PFSK-1 (cell line): ENCODE results near the gene MUC2.

Experiments used
- FOXP2 ChIP-seq: optimal IDR thresholded peaks from 2 replicates; pipeline ENCODE3; 2011; ENCODE audit warnings: borderline replicate concordance, control low read depth, inconsistent platforms; ENCODE audit not compliant: insufficient read depth; ENCODE audit errors: extremely low read length, extremely low read depth
- POLR2AphosphoS5 ChIP-seq: IDR thresholded peaks from 2 replicates; pipeline ENCODE4 v1.6.1; 2012; ENCODE audit warnings: low read depth, mild to moderate bottlenecking, control low read depth, low read length, moderate library complexity
- REST ChIP-seq, 2 experiments: IDR thresholded peaks; 2 replicates each; pipeline versions ENCODE4 v1.6.1 to v1.8.0; 2011 to 2012; ENCODE audit warnings: low read depth in 2 of 2, low read length in 2 of 2, control low read depth in 1 of 2, inconsistent platforms in 1 of 2, mild to moderate bottlenecking in 1 of 2, moderate library complexity in 1 of 2; ENCODE audit not compliant: insufficient read depth in 1 of 2
- SIN3A ChIP-seq: IDR thresholded peaks from 2 replicates; pipeline ENCODE4 v1.6.1; 2012; ENCODE audit warnings: mild to moderate bottlenecking, low read length, moderate library complexity, borderline replicate concordance; ENCODE audit not compliant: insufficient read depth
- TAF1 ChIP-seq: IDR thresholded peaks from 2 replicates; pipeline ENCODE4 v1.6.1; 2012; ENCODE audit warnings: low read length, control low read depth, borderline replicate concordance; ENCODE audit not compliant: insufficient read depth

MUC2 gene

DNA sequence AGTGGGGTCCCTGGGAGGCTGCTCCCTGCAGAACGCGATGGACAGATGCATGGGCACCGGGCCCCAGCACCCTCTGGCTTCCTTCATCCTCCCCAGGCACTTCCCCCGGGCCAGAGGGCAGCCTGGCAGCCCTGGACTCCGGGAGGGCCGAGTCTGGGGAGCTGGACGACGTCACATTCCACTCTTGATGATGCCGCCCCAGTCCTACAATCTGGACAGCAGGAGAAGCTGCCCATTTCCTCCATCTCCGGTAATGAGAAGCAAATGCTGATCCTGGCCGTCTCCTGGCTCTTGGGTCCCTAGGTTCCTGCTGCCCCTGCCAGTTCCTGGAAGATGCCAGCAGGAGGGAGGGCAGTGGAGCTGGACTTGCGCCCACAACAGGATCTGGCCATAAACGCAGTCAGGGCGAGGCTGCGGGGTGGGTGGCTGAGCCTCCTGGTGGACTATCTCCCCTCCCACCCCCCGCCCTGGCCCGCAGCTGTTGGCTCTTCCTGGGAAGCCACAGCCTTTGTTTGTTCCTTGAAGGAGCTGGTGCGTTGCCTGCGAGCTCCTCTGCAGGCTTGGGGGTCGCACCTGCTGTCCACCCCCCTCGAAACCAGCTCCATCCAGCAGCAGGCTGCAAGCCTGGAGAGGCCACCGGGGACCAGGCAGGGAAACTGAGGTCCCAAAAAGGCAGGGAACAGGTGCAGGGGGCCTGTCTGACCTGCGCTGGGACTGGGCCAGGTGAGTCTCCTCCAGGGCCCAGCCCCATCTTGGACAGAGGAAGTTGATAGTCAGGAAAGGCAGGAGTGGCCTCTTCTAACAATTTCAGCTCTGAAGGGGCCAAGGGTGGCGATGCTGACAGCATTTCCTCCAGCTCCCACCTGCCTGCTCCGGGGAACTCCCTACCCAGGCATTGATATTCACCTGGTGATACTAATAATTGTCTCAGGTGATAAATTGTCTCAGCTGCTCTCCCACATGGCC is 20.2 kb upstream of the MUC2 start:
- TF ChIP-seq FOXP2 (no peak), SIN3A (no peak), TAF1 (no peak), POLR2AphosphoS5 (no peak), REST (IDR thresholded peaks at IDR 0.05; ENCODE audit: insufficient read depth in 1 of 2, low read depth in 2 of 2, low read length in 2 of 2) (no peak)

- TF ChIP-seq FOXP2 (no peak), SIN3A (no peak), TAF1 (no peak), REST (IDR thresholded peaks at IDR 0.05; ENCODE audit: insufficient read depth in 1 of 2, low read depth in 2 of 2, low read length in 2 of 2) (no peak), POLR2AphosphoS5 (no peak)
Measured at GRCh38 chr11:1055109-1055703, 19.5 kb upstream of the MUC2 start.

GRCh38 chr11:1055990-1056771 is 18.5 kb upstream of the MUC2 start:
- TF ChIP-seq POLR2AphosphoS5, result no peak
- no peak for TF ChIP-seq TAF1
- TF ChIP-seq FOXP2, result no peak

DNA sequence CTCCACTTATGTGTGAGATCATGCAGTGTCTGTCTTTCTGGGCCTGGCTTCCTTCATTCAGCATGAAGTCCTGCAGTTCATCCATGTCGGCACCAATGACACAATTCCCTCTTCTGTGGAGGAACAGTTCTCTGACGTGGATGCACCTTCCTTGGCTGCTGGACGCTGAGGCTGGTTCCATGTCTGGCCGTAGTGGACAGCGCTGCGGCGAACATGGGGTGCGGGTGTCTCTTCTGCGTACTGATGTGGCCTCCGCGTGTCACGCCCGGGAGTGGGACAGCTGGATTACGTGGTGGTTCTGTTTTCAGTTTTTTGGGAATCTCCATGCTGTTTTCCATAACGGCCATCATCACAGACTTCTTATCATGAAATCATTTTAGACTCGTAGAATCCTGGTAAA is 16.9 kb upstream of the MUC2 start:
- no peak for TF ChIP-seq TAF1
- TF ChIP-seq REST (IDR thresholded peaks at IDR 0.05; ENCODE audit: insufficient read depth in 1 of 2, low read depth in 2 of 2, low read length in 2 of 2), result no peak
- TF ChIP-seq SIN3A, result no peak
- TF ChIP-seq POLR2AphosphoS5, result no peak

DNA sequence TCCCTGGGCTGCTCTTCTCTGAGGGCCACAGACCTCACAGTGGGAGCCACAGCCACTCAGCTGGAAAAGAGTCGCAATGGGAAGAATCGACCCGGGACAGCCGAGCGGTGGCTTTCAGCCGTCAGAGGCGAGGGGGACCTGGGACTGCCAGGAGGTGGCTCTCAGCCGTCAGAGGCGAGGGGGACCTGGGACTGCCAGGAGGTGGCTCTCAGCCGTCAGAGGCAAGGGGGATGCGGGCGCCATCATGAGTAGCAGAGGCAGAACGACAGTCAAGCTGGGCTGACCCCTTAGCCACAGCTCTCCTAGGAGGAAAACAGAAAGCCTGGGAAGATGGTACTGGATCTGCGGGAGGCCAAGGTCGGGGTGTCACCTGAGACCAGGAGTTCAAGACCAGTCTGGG is 14.9 kb upstream of the MUC2 start:
- TF ChIP-seq TAF1 (no peak), REST (IDR thresholded peaks at IDR 0.05; ENCODE audit: insufficient read depth in 1 of 2, low read depth in 2 of 2, low read length in 2 of 2) (no peak), SIN3A (no peak), POLR2AphosphoS5 (no peak), FOXP2 (no peak)
